ENCODE data around the gene DMAC2.
"Not testable (repeated sequence)": the region's sequence is repeated elsewhere in the genome, so short reads cannot be mapped to it uniquely, and the experiment has no call there.

The DMAC2 gene

GRCh38 chr19:41439441-41440222, at the start of gene DMAC2:
DMAC2 (minus strand) TSS chr19:41439912; CDS start chr19:41439899, 13 bp downstream.
- peak; percentile 97 for DNase-seq

GRCh38 chr19:41486953-41487352, 47.2 kb upstream of the DMAC2 start:
- DNase-seq: not testable (repeated sequence)

GRCh38 chr19:41484822-41485221, 45.1 kb upstream of the DMAC2 start:
- DNase-seq: no peak

GRCh38 chr19:41480336-41480735, 40.6 kb upstream of the DMAC2 start:
- no peak for DNase-seq

GRCh38 chr19:41479757-41480191, 40.1 kb upstream of the DMAC2 start:
- no peak for DNase-seq

- DNase-seq: no peak
Observed at GRCh38 chr19:41478875-41479756, 39.4 kb upstream of the DMAC2 start.

- DNase-seq: no peak
Observed at GRCh38 chr19:41478171-41478570, 38.5 kb upstream of the DMAC2 start.

GRCh38 chr19:41476583-41476982, 36.9 kb upstream of the DMAC2 start:
- no peak for DNase-seq

- DNase-seq: not testable (repeated sequence)
Observed at GRCh38 chr19:41463257-41464256, 23.8 kb upstream of the DMAC2 start.

- DNase-seq: no peak
Observed at GRCh38 chr19:41462497-41462896, 22.8 kb upstream of the DMAC2 start.

GRCh38 chr19:41457241-41457640, 17.5 kb upstream of the DMAC2 start:
- DNase-seq: no peak

- DNase-seq: no peak
Observed at GRCh38 chr19:41456342-41456918, 16.7 kb upstream of the DMAC2 start.

GRCh38 chr19:41455936-41456335, 16.2 kb upstream of the DMAC2 start:
- no peak for DNase-seq

- no peak for DNase-seq
Observed at GRCh38 chr19:41452584-41453275, 13.0 kb upstream of the DMAC2 start.

GRCh38 chr19:41449865-41450178, 10.1 kb upstream of the DMAC2 start:
- DNase-seq: no peak

- peak; percentile 28 for DNase-seq
Observed at GRCh38 chr19:41449079-41449864, 9.6 kb upstream of the DMAC2 start.

- DNase-seq: no peak
Observed at GRCh38 chr19:41447732-41448332, 8.1 kb upstream of the DMAC2 start.

- DNase-seq: no peak
Observed at GRCh38 chr19:41445575-41445974, 5.9 kb upstream of the DMAC2 start.

- no peak for DNase-seq
Observed at GRCh38 chr19:41443813-41444455, 4.2 kb upstream of the DMAC2 start.
